Measurements from ENCODE around the gene PHLDB2. TPM values are rescaled to one million over a fixed set of nuclear protein-coding genes. Genes with fewer than 3 reads are reported as not detected.

PHLDB2 gene
- polyA plus RNA-seq, 4 donors, result 71.9 to 112 (median 88.8) TPM

DNA sequence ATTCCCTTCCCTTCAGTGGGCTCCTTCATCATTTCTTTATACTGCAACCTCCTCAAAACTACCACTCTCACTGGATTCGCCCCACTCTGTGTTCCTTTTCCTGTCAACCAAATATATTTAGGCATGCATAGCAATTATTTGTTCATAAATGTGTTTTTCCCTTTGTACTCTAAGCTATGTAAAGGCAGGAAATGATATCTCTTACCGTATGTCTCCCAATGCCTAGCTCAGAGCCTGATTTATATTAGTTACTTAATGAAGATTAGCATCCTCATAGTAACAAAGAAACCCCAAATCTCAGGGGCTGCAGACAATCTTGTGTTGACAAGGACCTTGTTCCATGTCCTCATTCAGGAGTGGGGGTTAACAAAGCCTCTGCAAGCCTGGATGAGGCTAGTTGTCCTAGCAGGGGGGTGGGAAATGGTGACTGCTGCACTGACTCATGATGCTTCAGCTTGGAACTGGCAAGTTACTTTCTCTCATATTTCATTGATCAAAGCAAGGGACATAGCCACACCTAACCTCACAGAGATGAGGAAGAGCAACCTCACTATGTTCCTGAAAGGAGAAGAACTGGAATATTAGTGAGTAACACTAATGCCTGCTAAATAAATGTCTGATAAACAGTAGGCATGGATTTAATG is 15.2 kb downstream of the PHLDB2 start:
- no peak for DNase-seq (ENCODE audit: low read depth in 4 of 4, low spot score in 2 of 4)

DNA sequence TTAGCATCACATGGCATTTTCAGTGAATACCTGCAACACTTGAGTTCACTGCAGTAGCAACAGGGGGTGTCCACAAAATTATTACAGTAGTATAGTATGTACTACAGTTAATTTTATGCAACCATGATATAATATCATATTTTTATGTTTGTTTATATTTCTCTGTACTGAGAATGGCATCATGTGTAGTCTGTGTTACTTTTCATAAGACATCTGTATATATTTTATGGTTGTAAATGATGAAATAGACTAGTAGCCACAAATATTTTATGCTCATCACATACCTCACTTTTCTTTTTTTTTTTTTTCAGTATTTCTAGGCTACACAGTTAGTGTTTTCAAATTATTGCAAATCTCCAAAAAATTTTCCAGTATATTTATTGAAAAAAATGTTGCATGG is 22.4 kb downstream of the PHLDB2 start:
- DNase-seq (ENCODE audit: low read depth in 4 of 4, low spot score in 2 of 4), result no peak

DNA sequence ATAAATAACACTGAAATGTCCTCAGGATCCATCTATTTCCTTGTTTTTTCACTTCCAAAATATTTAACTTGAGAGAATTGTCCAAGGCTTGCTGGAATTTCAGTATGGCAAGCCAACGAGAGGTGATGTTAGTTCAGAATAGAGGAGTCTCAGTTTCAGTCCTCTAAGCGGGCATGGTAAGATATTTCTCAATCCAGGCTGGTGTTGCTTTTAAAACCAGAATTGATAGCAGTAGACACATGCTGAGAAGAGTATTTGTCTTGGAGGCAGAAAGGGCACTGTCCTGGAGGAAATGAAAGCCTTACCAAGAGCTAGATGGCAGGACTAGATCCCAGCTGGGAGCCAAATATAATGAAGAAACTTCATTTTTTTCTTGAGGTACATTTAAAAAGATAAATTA is 23.1 kb downstream of the PHLDB2 start:
- no peak for DNase-seq (ENCODE audit: low read depth in 4 of 4, low spot score in 2 of 4)

DNA sequence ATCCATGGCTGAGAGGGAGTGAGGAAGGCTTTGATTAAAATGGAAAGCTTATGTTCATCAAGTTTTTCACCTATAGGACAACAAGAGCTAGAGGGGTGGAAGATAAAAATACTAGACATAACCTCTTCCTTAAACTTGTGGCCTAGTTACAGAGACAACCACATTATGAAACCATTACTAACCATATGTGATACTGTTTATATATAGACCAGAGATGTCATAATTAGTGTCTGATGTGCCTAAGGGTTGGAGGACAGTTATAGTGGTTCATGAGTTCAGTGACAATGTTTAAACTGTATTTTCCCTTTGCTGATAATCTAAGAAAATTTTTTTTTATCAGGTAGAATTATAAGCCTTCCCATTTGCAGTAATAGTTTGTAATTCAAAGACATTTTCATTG is 23.7 kb downstream of the PHLDB2 start:
- no peak for DNase-seq (ENCODE audit: low read depth in 4 of 4, low spot score in 2 of 4)

- no peak for DNase-seq (ENCODE audit: low read depth in 4 of 4, low spot score in 2 of 4)
Observed at GRCh38 chr3:111884411-111885018, 25.4 kb downstream of the PHLDB2 start.

DNA sequence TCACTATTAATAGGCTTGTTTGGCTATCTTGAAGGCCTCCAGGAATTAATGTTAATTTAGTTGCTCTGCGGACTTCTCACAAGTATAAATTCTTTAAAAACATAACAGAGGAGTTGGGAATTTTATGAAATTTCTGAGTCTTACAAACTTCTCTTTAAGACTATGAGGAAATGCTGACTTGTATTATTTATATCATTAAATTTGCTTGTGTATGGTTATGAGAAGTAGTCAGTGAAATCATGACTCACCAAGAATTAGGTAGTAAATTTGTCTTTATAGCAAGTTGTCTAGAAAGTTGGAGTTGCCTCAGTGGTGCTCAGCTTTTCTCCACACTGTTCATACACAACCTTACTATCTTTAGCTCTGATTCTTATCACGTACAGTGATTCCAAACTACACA is 26.5 kb downstream of the PHLDB2 start:
- no peak for DNase-seq (ENCODE audit: low read depth in 4 of 4, low spot score in 2 of 4)

GRCh38 chr3:111890051-111890580 is 31.1 kb downstream of the PHLDB2 start:
- no peak for DNase-seq (ENCODE audit: low read depth in 4 of 4, low spot score in 2 of 4)

DNA sequence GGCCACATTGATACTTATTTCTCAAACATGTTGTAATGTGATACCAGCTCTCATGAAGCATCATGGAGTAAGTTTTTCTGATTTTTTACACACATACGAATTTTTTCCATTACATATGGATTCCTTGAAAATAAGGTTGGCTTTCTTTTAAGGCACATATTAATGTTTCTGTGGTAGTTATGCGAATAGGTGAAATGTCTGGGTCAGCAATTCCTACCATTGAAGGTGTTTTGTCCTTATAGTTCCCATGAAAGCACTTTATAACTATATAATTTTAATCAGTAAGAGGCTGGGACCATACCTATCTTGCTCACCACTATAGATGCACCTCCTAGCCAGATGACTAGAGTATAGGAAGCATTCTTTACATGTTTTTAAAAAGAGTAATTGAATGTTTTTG is 33.0 kb downstream of the PHLDB2 start:
- DNase-seq (ENCODE audit: low read depth in 4 of 4, low spot score in 2 of 4), result no peak

DNA sequence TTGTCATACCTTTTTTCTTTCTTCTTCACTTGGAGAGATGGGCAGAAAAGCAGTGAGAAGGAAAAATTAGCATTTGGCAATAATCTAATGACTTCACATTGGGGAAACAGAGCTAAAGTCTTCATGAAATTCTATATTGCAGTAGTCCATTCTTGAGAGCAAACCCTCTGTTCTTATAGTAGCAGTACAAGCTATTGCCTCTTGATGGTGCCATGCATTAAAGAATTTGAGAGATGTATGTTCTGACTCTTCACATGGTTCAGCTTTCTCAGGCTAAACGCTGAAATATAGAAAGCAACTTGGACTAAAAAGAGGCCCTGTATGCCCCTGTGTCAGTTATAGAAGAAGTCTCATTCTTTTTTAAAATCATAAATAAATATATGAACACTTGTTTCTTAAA is 36.0 kb downstream of the PHLDB2 start:
- DNase-seq (ENCODE audit: low read depth in 4 of 4, low spot score in 2 of 4), result no peak

DNA sequence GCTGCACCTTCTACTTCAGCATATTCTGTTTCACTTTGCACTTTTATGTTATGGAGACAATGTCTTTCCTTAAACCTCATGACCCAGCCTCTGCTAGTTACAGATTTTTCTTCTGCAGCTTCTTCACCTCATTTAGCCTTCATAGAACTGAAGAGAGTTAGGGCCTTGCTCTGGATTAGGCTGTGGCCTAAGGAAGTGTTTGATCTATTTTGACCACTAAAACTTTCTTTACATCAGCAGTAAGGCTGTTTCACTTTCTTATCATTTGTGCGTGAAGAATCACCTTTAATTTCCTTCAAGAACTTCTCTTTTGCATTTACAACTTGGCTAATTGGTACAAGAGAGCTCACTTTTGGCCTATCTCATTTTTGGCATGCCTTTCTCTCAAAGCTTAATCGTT is 40.9 kb downstream of the PHLDB2 start:
- no peak for DNase-seq (ENCODE audit: low read depth in 4 of 4, low spot score in 2 of 4)

GRCh38 chr3:111901637-111902036 is 42.6 kb downstream of the PHLDB2 start:
- DNase-seq (ENCODE audit: low read depth in 4 of 4, low spot score in 2 of 4), result no peak

- no peak for DNase-seq (ENCODE audit: low read depth in 4 of 4, low spot score in 2 of 4)
Observed at GRCh38 chr3:111902534-111902933, 43.5 kb downstream of the PHLDB2 start.

- DNase-seq (ENCODE audit: low read depth in 4 of 4, low spot score in 2 of 4), result no peak
Observed at GRCh38 chr3:111903067-111903511, 44.0 kb downstream of the PHLDB2 start.

DNA sequence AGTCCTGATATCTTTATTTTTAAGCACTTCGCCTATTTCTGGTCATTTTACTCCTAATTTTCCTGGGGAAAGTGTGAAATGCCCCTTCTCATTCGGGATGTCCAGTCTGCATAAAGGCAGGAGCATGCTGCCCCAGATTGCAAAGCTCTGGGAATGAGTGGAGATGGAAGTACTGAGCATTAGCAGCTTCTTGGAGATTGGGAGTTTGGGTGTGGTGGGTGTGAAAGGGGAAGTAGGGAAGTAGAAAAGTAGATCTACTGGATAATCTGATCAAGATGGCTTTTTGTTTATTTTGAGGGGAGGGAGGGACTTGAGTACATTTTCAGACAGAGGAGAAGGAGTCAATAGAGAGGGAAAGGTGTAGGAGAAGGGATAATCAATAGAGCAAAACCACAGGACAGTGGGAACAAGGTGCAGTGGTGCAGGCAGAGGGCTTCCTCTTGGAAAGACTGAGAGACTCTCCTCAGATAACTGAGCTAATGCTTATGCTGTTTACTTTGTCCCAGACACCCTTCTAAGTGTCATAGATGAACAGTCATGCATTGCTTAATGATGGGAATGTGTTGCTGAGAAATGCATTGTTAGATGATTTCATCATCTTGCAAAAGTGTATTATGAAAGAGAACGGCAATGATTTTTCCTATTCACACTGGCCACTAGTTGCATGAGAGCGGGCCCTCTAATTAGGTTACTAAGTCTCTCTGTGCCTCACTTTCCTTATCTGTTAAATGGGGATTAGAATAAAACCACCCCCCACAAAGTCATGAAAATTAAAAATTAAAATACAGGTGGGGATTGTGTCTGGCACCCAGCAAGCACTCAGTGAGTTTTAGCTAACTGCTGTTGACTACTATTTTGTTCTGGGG is 45.5 kb downstream of the PHLDB2 start:
- DNase-seq (ENCODE audit: low read depth in 4 of 4, low spot score in 2 of 4), result no peak

DNA sequence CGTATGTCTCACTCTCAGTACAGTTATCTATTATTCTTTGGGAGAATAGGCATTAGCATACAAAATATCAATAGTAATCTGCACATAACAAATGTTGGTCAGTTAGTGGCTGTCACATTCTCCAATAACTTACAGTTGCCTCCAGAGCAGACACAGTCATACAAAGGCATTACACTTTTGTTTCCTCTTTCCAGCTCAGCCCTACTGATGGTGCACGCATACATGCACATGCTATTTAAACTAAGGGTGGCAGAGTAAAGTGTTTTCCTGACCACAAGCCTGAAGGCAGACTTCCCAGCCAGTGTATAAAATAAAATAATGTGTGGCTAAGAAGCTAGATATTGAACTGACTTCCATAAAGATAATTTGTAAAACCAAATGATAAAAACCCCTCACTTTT is 47.6 kb downstream of the PHLDB2 start:
- no peak for DNase-seq (ENCODE audit: low read depth in 4 of 4, low spot score in 2 of 4)

- no peak for DNase-seq (ENCODE audit: low read depth in 4 of 4, low spot score in 2 of 4)
Observed at GRCh38 chr3:111907151-111907550, 48.1 kb downstream of the PHLDB2 start.

DNA sequence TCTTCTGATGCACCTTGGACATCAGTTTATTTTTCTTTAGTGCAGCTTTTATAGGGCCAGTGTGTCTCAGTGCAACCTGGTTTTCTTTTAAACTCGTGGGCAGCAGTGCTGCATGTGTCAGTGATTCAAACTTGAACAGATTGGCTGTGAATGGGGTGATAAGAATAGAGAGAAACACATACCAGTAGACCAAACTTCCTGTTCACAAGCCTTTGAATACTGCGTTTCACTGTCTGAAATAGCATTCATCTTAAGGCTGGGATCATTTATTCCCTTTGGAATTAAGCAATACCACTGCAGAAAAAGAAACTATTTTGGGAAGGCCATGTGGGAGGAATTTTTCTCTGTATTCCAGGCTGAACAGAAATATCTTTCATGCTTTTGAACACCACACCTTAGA is 51.7 kb downstream of the PHLDB2 start:
- no peak for DNase-seq (ENCODE audit: low read depth in 4 of 4, low spot score in 2 of 4)

- DNase-seq (ENCODE audit: low read depth in 4 of 4, low spot score in 2 of 4), result no peak
Observed at GRCh38 chr3:111911446-111911845, 52.4 kb downstream of the PHLDB2 start.

DNA sequence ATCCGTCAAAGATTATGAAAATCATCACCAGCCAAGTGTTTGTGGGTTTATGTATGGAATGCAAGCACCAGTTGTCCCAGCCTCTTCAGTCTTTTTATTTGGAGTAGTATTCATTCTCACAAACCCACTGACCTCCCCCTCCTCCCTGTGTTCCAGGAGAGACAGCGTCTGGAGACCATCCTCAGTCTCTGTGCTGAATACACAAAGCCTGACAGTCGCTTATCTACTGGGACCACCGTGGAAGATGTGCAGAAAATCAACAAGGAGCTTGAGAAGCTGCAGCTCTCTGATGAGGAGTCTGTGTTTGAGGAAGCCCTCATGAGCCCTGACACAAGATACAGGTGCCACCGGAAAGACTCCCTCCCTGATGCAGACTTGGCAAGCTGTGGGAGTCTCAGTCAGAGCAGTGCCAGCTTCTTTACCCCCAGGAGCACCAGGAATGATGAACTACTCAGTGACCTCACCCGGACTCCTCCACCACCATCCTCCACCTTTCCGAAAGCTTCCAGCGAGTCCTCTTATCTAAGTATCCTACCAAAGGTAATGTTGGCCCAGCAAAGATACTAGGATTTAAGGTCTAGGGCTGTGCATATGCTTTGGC is 54.2 kb downstream of the PHLDB2 start:
- no peak for DNase-seq (ENCODE audit: low read depth in 4 of 4, low spot score in 2 of 4)

DNA sequence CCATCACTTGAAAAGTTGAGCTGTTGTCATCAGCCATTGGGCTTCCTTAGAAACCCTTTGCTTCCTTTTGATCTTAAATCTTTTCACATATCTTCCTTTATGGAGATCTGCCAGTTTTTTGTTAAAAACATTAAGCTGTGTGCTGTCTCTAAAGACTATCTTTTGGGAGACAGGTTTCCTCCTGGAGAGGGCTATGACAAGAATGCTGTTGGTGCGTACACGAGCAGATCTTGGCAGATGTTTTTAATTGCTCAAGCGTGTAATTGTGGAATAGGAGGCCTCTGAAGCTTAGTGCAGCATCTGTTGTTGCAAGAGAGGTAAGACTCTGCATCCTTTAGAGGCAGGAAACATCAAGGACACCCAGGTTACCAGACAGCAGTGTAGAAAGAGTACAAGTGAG is 56.8 kb downstream of the PHLDB2 start:
- DNase-seq (ENCODE audit: low read depth in 4 of 4, low spot score in 2 of 4), result no peak

- DNase-seq (ENCODE audit: low read depth in 4 of 4, low spot score in 2 of 4), result no peak
Observed at GRCh38 chr3:111917300-111917699, 58.2 kb downstream of the PHLDB2 start.

All from left renal cortex interstitium (tissue), 4 donors.